SU-DHL-6 (cell line): ENCODE results near the gene KLHL29.

Source experiments
- EZH2phosphoT487 ChIP-seq: fragments of 200-600 bp; sonication (generic), shearing (Covaris generic); conservative IDR thresholded peaks from 2 replicates; pipeline ENCODE4 v1.6.1; 2018; ENCODE audit warnings: mild to moderate bottlenecking, antibody characterized with exemption, low read length, moderate library complexity, mixed read lengths
- TF ChIP-seq, protein P1 (sequence below): fragments of 200-600 bp; sonication (generic); IDR thresholded peaks from one replicate; pipeline ENCODE4 v1.5.1; 2017; ENCODE audit warnings: antibody characterized with exemption, mild to moderate bottlenecking, low read length, moderate library complexity; ENCODE audit not compliant: insufficient read depth, poor library complexity, severe bottlenecking

DNA sequence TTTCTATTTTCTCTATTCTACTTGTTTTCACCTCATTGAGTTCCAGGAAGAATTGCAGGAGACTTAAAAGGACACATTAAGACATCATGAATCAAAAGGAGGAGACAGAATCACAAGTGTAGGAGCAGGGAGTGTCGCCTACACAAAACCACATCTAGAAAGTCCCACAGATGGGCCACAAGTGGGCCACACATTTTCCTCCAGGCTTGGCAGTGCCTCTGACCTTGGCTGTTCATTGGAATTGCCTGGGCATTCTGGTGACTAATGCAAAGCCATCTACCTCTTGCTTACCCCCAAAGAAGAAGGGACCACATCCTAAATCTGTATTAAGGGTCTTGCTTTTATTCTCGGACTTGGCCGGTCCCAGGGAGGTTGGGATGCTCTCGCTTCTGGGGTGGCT is 103.6 kb downstream of the KLHL29 start:
- TF ChIP-seq, protein P1, sequence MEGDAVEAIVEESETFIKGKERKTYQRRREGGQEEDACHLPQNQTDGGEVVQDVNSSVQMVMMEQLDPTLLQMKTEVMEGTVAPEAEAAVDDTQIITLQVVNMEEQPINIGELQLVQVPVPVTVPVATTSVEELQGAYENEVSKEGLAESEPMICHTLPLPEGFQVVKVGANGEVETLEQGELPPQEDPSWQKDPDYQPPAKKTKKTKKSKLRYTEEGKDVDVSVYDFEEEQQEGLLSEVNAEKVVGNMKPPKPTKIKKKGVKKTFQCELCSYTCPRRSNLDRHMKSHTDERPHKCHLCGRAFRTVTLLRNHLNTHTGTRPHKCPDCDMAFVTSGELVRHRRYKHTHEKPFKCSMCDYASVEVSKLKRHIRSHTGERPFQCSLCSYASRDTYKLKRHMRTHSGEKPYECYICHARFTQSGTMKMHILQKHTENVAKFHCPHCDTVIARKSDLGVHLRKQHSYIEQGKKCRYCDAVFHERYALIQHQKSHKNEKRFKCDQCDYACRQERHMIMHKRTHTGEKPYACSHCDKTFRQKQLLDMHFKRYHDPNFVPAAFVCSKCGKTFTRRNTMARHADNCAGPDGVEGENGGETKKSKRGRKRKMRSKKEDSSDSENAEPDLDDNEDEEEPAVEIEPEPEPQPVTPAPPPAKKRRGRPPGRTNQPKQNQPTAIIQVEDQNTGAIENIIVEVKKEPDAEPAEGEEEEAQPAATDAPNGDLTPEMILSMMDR, result no peak
- TF ChIP-seq EZH2phosphoT487, result no peak
